COLO668 (cell line): ENCODE results near the gene MKNK2.
"Not testable (repeated sequence)": the region's sequence is repeated elsewhere in the genome, so short reads cannot be mapped to it uniquely, and the experiment has no call there.

Experiments used
- DNase-seq: peaks from one replicate; lab custom pipeline; 2025; ENCODE audit not compliant: unreplicated experiment; lab: John Stamatoyannopoulos, UW

Gene MKNK2

DNA sequence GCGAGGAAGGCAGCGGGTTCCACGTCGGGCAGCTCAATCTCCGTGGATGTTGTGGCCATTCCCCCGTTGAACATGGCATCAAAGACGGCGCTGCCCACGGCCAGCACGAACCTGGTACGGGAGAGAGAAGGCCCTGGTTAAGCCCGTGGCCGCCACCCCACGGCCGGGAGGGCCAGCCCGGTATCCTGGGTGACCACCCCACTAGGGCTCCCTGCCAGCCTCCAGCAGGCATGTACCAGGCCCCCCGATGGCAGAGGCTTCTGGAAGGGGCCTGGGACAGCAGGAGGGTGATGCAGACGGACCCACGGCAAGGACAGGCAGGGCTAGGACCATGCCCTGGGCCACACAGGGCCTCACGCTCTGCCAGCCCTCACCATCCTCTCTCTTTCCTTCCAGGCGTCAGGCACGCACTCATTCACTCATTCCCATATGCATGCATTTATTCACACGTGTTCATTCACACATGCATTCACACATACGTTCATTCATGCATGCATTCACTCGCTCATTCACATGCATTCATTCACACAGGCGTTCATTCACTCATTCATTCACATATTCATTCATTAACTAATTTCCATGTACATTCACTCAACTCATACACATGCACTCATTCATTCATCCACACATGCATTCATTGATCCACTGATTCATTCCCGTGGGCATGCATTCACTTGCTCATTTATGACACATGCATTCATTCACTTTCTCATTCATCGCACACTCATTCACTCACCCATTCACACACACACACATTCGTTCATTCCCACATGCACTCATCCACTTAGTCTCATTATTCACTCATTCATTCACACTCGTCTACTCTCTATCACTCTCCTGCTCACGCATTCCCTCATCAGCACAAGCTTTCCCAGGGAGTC lies 53.5 kb downstream of the MKNK2 start:
- DNase-seq = no peak

DNA sequence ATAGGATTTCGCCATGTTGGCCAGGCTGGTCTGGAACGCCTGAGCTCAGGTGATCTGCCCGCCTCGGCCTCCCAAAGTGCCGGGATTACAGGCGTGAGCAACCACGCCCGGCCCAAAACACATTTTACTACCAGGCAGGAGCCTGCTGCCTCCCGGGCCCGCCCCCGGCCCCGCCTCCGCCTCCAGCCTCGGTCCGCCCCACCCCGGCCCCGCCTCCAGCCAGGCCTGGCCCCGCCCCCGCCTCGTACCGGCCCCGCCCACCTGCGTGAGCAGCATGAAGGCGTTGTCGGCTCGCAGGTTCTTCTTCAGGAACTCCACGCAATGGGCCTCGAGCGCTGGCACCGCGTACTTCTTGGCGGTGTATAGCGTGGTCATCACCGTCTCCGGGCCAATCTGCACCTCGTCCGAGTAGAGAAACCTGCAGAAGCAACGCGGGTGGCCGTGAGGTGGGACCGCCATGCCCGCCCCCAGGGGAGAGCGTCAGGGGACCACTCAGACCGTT lies 58.2 kb downstream of the MKNK2 start:
- DNase-seq = peak; percentile 21

DNA sequence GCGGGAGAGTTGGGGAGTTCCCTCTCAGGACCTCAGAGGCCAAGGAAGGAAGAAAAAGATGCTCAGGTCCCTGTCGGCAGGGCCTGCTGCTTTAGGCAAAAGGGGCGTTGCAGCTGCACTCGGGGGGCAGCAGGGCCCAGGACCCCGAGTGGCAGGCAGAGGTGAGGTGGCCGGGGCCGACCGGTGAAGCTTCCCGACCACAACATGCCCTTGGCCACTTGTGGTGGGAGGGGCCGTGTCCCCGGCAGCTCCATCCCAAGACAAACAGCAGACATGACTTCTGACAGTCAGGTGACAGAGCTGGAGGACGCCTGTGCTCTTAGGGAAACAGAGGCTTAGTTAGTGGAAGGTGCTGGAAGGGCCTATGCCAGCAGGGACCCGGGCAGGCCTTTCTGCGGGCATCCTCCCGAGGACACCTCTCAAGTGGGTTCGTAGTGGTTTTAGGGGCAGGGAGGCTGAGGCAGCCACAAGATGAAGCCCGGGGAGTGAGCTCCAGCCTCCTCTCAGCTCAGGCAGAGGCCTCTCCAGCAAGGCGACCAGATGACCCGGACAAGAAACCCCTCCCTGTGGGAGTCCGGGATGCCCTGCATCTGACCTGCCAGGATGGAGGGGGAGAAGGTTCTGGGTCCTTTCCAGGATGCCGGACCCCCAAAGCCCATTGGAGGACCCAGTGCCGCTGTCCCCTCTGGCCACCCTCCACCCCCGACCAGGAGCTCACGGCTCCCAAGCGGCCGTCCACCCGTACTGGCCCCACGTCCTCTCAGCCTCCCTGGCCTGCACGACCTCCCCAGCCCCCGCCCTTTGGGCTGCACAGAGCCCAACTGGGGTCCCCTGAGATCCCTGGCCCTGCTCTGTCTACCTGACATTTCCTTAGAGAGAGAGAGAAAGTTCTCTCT lies 59.8 kb downstream of the MKNK2 start:
- DNase-seq = no peak

DNA sequence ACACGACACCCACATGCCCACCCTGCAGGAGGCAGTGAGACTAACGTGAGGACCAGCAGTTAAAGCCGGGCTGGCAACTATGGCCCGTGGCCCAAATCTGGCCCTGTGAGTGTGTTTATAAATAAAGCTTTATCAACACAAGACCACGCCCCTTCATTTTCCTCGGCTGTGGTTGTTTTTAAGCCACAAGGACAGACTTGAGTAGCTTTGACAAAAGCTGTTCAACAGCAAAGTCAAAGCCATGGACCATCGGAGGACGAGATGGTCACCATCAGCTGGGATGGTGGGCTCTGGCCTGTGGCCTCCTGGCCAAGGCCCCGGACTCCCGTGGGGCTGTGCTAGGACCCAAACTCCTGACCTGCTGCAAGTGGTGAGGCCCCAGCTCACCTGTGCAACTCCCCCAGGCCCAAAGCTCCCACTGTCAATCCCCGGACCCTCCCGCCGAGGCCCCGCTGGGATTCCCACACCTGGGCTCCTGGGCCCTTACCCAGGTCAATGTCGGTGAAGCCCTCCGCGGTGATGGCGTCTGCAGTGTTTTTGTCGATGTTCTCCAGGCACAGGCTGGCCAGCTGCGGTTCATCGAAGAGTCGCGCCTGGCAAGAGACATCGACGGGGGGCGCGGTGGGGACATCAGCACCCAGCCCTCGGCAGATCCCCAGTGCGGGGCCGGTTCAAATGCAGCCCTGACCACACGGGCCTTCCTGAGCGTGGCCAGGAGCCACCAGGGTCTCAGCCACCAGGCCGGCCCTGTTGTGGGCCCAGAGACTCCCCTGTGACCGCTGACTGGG lies 60.6 kb downstream of the MKNK2 start:
- no peak for DNase-seq

DNA sequence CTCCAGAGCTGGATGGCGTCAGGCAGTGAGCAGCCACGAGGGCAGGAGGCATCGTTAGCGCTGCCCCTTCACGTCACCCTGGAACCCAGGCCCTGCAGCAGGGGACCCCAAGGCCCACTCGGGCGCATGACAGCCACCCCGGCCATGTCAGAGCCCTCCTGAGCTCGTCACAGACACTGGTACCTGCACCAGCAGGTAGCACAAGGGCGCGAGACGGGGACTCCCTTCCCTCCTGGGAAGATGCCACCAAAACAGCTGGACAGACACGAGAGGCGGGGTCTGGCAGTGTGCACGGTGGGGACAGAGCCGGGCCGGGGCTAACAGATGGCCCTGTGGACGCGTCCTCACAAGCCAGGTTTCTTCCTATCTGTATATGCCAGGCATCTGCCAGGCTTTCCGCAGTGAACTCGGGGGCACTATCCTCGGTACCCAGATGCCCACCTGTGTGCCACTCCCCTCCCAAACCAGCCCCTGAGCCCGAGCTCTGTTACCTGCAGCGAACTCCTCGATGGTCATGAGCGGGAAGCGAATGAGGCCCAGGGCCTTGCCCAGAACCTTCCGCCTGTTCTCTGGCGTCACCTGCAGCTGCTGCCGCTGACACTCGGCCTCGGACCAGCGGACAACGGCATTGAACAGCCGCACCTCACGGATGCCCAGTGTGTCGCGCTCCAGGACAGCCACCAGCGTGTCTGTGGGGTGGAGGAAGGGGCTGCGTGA lies 61.4 kb downstream of the MKNK2 start:
- no peak for DNase-seq

DNA sequence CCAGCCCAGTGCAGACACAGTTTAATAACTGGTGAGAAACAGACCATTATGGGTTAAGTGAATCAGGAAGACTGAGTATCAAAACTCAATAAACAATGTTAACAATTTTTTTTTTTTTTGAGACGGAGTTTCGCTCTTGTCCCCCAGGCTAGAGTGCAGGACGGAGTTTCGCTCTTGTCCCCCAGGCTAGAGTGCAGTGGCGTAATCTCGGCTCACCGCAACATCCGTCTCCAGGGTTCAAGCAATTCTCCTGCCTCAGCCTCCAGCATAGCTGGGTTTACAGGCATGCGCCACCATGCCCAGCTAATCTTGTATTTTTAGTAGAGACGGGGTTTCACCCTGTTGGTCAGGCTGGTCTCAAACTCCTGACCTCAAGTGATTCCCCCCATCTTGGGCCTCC lies 62.6 kb downstream of the MKNK2 start:
- not testable (repeated sequence) for DNase-seq
